Fibroblast of skin of scalp (primary cell): Measurements from ENCODE around the gene BEX4. TPM values are rescaled to one million over a fixed set of nuclear protein-coding genes. Genes with fewer than 3 reads are reported as not detected.
"Not testable (repeated sequence)": the region's sequence is repeated elsewhere in the genome, so short reads cannot be mapped to it uniquely, and the experiment has no call there.

ENCODE experiments used
- DNase-seq: peaks from one replicate; pipeline ENCODE4 v3.0.0-alpha.2; 2013
- polyA plus RNA-seq, 2 experiments: library from polyadenylated mRNA; unstranded; fragments of 120-200 nt; gene quantifications; one replicate each; pipeline ENCODE4 v1.2.1, GENCODE V29; 2013; ENCODE audit not compliant: insufficient read length in 2 of 2

The BEX4 gene, protein sequence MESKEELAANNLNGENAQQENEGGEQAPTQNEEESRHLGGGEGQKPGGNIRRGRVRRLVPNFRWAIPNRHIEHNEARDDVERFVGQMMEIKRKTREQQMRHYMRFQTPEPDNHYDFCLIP
- 39.5 TPM for polyA plus RNA-seq (2013, experiment 1 of 2; ENCODE audit: insufficient read length)
- polyA plus RNA-seq (2013, experiment 2 of 2; ENCODE audit: insufficient read length), result 38.5 TPM

DNA sequence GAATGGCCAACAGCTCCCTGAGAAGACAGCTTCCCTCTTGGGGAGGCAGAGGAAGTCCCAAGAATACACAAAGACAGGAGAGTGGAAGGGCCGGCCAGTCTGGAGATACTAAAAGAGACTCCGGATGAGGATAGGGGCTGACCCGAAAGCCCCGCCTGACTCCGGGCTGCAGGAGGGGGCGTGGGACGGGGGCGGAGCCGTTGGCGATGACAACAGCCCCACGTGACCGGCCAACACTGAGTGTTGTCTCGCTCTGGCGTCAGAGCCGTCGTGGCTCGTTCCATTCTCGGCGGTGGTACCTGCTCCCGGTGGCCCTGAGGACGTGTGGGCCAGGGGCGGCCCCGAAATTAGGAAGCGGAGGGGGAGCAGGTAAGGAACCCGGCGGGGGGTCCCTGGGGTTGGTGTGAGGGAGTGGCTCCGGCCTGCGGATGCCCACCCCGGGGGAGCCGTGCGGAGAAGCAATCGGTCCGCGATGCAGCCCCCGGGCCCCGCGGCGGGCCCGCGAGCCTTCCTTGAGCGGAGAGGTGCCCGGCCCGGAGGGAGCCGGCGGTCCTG, at the start of gene BEX4:
BEX4 (plus strand) TSS at position 239 of the 555 bp plus-strand sequence. CDS start 1,046 bp downstream, outside the sequence.
- DNase-seq, result peak; percentile 78

DNA sequence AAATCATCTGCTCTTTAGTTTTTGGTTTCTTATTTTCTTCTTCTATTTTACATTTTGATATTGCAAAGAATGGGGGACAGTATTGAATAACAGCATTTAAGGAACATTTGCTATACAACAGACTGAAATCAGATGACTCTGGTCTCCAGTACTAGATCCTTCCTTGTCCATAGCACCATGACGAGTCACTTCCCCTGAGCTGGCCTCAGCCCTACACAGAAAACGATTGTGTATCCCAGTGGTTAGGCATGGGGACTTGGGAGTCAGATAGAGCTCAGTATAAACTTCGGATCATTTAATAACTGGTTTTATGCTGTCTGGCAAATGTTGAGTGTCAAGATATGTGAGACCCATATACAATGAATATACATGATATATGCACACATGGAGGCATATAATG, 44.7 kb upstream of the BEX4 start:
- DNase-seq, result peak; percentile 18

DNA sequence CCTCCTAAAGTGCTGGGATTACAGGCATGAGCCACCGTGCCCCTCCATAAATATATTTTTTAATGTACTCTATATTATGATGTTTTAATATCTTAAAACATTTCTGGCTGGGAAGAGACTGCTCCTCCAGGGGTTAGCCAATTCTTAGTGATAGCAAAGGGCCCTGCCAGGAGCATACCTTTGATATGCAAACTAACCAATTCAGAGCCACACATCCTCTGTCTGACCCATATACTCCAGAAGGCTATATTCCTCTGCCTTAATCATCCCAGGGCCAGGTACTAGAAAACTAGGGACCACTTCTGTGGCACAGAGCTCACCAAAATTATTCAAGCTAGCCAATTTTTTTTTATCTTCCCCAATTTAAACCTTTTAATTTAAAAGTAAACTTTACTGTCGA, 43.6 kb upstream of the BEX4 start:
- DNase-seq, result no peak

DNA sequence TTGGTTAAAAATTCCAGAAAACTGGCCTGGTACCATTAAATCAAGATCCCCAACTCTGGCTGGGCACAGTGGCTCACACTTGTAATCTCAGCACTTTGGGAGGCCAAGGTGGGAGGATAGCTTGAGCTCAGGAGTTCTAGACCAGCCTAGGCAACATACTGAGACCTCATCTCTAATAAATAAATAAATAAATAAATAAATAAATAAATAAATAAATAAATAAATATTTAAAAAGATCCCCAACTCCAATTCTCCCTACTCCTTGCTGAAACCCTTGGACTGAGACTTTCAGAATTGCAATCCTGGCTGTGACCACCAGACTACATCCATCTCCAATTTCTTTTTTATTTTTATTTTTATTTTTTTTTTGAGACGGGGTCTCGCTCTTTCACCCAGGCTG, 39.7 kb upstream of the BEX4 start:
- DNase-seq, result not testable (repeated sequence)

DNA sequence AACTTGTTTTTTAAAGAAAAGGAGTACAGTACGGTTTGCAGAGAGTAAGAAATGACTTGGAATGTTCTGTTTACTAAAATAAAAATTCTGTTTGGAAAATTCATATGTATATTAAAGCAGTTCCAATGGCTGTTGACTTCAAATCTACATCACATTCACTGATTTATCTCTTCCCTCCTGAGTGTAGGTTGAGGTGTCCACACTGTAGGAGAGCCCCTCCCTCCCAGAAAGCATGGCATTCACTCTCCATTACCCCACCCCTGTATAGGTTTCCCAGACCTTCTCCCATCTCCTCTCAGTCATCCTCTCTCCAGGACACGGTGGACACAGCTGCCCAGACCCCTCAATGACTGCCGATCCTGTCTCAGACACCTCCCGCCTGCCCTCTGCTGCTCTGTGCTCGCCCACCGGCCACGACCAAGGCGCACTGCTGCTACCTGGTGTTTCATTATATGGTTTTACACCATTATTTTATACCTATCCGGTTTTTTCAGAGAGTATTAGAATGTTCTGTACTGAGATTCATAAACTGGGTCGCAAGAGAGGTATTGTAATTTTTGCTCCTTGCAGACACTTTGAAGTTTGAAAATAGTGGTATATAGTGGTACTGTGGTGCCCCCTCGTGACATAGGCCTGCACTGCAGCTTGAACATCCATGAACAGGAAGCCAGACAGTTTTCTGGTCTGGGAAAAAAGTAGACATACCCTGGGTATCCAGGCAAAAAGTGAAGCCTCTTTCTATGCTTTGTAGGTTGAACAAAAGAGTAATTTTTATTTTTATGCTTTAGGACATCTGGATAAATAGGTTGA, 38.8 kb upstream of the BEX4 start:
- peak; percentile 35 for DNase-seq

DNA sequence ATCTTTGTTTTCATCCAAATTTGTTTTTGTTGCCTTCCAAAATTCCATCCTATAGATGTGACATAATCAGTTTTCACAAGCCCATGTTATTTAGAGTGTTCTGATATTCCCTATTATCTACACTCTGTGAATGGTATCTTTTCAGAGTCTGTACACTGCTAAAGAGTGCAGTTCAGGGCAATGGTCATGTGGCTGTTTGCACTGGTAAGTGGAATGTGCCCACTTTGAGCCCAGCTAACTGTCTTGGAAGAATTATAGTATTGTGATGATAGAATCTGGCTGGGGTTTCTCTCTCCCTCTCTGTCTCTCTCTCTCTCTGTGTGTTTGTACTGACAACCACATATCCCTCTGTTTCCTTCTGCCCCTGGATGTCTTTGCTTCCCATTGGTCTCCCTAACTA, 37.4 kb upstream of the BEX4 start:
- DNase-seq, result no peak

DNA sequence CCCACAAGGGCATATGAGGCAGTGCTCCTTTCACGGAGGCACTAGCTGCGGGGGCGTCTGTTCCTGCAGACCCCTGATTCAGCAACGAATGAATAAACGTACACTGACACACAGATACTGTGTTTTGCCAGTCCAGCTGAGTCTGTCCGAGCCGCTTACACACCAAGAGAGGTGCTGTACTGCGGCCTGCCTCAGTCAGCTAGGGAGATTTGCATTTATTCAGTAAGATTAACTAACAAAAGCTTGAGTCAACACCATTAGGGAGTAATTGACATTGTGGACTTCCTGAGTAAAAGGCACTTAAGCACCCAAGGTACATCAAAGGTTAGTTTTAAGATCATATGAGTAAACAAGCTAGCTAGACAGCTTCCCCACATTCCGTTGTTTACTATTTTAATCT, 31.0 kb upstream of the BEX4 start:
- no peak for DNase-seq

DNA sequence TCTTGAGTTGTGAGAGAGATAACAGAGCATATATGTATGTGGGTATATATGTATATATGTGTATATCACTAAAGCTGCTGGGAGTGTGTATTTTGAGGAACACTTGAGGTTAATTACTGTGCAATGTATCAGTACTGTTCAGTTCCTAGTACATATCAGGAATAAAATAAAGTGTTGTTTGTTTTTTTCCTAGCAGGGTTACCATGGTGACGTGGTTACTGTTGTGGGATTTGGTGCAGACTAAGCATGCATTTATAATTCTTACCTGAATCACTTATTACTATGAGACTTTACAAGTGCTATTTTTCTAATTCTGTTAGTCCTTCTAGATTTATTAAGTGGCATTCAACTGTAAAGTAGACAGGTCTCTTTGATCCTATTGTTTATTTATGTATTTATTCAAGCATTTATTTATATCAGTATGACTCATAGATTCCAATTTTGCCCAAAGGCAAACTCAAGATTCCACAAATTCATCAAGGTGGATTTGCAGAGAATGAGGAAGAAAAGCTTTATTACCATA, 26.9 kb upstream of the BEX4 start:
- no peak for DNase-seq

DNA sequence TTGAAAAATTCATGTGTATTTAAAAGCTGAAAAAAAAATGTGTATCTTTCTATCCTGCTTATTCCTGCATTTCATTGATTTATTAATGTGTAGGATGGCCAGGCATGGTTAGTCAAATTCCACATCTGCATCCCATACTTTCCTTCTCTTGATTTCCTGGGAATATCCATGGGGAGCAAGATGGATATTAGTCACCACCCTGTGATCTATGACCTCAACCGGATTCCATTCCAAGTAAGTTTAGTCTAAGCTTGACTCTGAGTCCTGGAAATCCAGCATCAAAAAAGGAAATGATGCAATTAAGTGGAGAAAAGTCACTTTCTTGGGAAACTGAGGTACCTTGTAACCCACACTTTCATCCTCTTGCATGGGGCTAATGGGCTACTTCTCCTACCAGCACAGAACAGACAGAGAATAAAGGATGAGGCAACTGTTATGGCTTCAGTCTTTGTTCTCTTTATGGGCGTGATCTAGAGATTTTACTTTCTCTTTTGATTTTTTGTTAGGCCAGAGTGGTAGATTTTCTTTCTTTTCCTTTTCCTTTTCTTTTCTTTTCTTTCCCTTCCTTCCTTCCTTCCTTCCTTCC, 17.1 kb upstream of the BEX4 start:
- peak; percentile 83 for DNase-seq

DNA sequence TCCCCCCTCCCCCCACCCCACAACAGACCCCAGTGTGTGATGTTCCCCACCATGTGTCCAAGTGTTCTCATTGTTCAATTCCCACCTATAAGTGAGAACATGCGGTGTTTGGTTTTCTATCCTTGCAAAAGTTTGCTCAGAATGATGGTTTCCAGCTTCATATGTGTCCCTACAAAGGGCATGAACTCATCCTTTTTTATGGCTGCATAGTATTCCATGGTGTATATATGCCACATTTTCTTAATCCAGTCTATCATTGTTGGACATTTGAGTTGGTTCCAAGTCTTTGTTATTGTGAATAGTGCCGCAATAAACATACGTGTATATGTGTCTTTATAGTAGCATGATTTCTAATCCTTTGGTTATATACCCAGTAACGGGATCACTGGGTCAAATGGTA, 16.2 kb upstream of the BEX4 start:
- DNase-seq, result not testable (repeated sequence)

DNA sequence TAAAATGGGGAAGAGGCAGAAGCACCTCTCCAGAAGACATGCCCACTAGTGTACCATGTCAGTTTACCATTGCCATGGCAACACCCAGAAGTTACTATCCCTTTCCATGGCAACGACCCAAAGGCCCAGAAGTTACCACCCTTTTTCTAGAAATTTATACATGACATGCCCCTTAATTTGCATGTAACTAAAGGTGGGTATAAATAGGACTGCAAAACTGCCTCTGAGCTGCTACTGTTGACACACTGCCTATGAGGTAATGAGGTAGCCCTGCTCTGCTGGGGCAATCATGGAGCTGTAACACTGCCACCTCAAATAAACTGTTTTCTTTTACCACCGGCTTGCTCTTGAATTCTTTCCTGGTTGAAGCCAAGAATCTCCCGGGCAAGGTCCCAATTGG, 13.9 kb upstream of the BEX4 start:
- DNase-seq, result no peak

DNA sequence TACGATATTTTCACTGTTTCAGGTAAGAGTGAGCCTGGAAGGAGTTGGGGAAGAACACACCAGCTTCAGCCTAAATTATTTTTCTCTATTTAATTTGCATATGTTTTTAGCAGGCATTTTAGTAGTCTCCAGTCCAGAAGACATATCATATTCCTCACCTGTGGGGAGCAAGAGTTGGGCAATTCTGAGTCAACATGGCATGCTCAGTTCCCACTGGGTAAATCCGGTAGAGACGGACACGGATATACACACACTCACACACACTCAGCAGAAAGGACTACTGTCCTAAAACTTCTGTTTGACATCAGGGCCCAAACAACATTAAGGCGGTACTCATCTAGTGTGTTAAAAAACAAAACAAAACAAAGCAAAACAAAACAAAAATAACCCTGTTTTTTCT, 4.9 kb upstream of the BEX4 start:
- DNase-seq, result no peak

DNA sequence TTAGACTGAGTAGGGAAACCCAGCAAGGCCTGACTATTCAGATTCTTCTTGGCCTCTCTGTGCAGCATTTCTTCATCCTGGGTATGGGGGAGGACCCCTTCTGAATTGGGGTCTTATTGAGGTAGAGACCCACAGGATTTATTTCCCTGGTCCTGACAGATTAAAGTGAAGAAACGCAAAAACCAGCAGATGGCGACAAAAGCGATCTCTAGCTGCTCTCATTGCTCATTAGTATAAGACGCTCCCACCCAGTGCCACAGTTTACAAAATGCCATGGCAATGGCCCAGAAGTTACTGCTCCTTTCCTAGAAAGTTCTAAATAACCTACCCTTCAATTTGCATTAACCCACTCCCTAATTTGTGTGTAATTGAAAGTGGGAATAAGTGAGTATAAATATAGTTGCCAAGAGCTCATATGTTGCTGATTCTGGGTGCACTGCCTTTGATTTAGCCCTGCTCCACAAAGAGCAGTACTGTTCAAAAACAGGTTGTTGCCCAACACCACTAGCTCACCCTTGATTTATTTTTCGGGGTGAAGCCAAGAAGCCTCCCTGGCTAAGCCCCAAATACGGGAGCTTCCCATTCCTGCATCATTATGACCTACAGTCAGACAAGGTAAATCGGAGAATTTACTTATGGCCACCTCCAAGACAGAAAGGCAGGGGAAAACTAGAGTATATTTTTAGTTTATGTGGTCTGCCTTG, 3.7 kb upstream of the BEX4 start:
- peak; percentile 51 for DNase-seq

DNA sequence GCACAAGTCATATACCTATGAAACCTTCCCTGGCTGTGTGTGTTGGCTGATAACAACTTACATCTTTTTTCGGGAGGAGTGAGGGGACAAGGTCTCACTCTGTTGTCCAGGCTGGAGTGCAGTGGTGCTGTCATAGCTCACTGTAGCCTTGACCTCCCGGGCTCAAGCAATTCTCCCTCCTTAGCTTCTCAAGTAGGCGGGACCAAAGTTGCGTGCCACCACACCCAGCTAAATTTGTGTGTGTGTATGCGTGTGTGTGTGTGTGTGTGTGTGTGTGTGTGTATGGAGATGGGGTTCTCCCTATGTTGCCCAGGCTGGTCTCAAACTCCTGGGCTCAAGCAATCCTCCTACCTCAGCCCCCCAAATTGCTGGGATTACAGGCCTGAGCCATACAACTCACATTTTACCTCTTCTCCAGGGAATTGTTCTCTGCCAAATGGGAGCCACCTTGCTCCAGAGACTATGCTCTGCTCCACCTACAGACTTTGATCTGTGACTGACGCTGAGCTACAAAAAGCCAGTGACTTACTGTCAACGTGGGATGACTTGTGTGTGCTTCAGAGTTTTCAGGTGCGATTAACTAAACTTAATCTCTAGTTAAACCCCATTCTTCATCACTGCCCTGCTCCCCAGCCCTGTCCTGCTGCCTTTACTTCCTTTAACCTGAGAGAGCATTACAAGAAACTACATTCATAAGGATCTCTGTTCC, 2.0 kb upstream of the BEX4 start:
- no peak for DNase-seq

DNA sequence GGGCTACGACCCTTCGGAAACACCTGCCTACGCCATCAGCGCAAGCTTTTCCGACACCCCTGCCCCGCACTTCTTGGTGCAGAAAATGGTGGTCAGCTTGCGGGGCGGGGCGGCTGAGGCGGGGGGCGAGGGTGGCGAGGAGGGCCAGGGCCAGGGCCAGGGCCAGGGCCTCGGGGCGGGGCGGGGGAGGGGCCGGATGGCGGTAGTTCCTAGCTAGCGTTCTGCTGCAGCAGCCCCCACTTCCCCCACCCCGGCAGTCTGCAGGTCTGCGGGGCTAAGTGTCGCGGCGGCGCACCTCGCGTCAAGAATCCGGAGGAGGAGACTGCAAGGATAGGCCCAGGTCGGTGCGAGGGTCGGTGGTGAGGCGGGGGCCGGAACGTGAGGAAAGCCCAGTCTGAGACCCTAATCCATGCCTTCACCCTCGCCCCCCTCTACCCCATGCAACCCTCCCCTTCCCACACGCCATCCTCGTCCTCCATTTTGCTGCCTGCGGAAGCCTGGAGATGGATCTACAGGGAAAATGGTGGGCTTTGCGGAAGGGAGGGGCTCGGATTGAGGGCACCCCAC, 600 bp downstream of the BEX4 start:
- peak; percentile 19 for DNase-seq

DNA sequence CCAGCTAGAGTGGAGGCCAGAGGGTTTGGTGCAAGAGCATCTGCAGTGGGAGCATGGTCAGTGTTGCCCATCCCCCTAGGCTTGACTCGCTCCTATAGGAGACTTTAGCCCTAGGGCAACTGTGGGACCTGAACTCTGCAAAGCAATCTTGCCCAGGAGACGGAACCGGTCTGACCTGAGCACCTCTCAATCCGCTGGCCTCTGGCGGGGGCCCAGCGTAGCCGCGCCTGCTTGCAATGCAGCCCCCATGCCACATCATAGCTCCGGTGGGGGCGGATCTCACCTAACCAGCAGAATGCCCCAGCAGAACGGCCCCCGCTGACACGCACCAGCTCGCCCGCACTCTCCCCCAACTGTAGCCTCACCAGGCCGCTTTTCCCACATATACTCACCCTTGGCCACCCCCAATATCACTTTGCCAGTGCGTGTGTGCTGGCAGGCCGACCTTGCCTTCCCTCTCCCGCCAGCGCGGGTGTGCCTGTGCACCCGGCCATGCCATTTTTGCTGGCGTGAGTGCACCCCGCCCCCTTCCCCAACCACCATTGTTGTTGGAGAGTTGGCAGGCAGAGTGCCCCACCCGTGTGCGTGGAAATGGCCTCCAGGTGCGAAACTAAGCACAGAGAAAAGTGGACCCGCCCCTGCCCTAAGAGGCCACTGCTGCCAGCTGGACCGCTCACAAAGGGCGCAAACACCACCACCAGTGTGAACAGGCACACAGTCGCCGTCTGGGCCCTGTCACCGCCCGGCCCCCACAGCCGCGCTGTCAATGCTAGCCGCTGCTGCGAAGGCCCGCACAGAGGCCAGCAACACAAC, 5.8 kb downstream of the BEX4 start:
- DNase-seq, result no peak

DNA sequence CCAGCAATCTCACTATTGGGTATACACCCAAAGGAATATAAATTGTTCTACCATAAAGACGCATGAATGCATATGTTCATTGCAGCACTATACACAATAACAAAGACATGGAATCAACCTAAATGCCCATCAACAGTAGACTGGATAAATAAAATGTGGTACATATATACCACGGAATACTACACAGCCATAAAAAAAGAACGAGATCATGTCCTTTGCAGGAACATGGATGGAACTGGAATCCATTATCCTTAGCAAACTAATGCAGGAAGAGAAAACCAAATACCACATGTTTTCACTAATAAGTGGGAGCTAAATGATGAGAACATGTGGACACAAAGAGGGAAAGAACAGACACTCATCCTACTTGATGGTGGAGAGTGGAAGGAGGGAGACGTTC, 11.0 kb downstream of the BEX4 start:
- DNase-seq, result not testable (repeated sequence)

DNA sequence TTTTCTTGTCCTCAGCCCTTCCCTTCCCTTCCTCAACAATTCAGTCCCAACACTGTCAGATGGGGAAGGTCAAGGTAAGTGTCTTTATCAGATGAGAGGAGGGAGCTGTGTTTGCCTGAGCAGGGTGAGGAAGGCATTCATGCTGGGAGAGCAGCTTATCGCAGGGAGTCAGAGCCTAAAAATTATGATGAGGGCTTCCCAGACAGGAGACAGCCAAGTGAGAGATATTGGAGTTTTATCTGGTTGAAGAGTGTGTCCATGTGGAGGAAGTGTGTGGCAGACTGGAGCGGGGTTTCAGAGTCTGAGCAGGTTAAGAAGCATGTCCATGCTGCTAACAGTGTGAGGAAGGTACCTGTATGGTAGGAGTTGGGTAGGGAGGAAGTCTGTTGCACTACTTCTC, 18.4 kb downstream of the BEX4 start:
- DNase-seq, result no peak

DNA sequence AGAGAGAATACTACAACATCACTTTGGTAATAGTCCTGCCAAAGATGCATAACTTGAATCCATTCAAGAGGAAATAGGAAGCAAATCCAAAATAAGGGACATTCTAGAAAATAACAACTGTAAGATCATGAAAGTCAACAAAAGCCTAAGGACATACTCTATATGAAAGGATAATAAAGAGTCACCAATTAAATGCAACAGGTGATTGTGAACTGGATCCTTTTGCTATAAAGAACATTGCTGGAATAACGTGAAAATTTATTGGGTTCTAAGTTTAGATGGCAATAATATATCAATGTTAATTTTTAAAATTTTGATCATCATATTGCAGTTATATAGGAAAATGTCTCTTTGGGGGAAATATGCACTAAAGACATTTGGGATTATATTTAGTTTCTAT, 20.0 kb downstream of the BEX4 start:
- no peak for DNase-seq

DNA sequence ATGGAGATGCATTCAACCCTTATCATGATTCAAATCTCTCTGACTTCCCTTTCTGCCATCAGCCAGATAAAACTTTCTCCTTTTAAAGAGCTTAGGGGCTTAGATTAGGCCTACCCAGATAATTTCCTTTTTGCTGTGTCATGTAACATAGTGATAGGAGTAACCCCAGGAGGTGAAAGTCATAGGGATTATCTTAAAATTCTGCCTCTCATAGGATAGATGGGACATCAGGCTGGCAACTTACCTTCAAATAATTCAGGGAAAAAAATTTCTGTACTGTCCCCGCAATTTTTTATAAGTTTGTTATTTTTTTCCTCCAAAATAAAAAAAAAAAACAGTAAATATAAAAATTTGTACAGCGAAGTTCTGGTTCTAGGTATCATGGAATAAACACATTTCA, 20.7 kb downstream of the BEX4 start:
- not testable (repeated sequence) for DNase-seq

DNA sequence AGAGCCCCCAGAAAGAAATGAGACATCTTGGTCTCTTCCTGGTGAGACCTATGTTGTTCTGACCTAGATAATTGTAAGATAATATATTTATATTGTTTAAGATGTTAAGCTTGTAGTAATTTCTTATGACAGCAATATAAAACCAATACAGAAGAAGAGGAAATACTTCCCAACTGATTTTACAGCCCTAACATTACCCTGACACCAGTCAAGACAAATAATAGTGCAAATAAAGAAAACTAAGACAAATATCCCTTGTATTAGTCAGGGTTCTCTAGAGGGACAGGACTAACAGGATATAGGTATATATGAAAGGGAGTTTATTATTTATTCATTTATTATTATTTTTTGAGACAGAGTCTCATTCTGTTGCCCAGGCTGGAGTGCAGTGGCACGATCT, 21.4 kb downstream of the BEX4 start:
- no peak for DNase-seq
